NCI-H460 (cell line): ENCODE results near the gene MYH10. TPM values are rescaled to one million over a fixed set of nuclear protein-coding genes. Genes with fewer than 3 reads are reported as not detected.

Experiments used
- DNase-seq: peaks from one replicate; pipeline ENCODE4 v3.0.0-alpha.2; 2016; ENCODE audit warnings: low read depth; ENCODE audit errors: extremely low read depth
- total RNA-seq: library from RNA; depleted of rRNA; stranded (reverse); fragments of >200 nt; shearing (Covaris generic); gene quantifications from 2 replicates; pipeline ENCODE4 v1.2.3, GENCODE V29; 2014

The MYH10 gene
- total RNA-seq, 1 experiment from 2014 or later, result 8.0 TPM

DNA sequence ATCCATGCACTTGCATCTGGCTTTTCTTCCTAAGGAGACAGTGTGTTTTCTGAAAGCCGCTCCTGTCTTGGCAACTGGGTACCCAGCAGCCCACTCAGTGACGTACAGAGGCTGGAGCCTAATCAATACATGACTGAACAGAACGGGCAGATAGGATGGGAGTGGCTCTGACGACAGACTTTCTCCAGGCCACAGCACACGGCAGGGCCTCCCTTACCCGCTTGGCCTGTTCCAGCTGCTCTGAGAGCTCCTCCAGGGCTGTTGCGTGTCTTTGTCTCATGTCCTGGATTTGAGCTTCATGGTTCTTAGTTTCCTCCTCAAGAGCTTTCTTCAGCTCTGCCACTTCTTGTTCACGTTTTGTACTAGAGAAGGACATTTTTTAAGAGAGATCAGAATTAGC lies 129.9 kb downstream of the MYH10 start:
- DNase-seq, result no peak

DNA sequence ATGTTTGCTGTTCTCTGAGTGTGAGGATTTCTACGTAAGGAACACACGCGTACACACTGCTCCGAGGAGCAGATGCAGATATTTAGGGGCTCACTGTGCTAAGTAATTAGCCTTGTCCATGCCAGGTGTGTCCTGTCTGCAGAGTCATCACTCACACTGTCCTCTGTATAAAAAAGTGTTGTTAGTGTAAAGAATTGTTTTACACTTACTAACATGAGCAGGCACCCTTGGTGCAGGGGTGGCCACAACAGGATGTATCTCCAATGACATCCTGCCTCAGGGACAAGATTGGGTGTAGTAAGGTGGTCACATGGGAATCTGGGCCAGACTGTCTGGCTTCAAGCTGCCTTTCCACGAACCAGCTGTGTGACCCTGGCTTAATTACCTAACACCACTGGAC lies 130.9 kb downstream of the MYH10 start:
- DNase-seq, result no peak

DNA sequence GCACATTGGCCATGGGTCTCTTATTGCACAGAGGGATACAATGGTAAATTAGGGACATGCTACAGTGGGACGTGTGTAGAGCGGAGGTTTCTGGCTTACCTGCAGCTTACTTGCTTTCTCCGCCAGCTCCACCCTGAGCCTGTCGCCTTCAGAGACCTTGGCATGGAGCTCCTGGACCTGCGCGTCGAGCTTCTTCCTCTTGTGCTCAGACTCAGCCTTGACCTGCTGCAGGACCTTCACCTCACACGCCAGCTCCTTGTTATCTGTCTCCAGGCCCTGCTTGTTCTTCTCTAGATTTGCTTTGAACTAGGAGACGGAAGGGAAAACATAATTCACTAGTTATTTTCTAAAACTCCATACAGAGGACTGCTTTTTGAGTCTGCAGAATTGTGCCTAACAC lies 131.4 kb downstream of the MYH10 start:
- no peak for DNase-seq

DNA sequence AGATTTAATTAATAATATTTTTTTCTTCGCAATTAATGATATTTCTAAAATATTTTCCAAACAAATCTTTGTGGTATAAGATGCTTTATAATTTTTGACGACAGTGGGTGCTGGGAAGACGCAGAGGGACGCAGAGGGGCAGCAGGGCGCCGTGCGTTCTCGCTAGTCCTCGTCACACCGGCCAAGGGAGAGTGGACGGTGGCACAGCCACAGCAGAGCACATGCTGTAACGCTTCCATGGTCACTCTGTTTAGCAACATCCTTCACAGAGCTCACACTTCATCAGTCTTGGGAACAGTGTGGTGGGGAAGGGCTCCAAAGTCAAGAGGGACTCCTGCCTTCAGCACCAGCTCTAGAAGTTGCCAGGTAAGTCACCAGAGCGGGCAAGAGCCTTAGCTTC lies 134.4 kb downstream of the MYH10 start:
- no peak for DNase-seq

DNA sequence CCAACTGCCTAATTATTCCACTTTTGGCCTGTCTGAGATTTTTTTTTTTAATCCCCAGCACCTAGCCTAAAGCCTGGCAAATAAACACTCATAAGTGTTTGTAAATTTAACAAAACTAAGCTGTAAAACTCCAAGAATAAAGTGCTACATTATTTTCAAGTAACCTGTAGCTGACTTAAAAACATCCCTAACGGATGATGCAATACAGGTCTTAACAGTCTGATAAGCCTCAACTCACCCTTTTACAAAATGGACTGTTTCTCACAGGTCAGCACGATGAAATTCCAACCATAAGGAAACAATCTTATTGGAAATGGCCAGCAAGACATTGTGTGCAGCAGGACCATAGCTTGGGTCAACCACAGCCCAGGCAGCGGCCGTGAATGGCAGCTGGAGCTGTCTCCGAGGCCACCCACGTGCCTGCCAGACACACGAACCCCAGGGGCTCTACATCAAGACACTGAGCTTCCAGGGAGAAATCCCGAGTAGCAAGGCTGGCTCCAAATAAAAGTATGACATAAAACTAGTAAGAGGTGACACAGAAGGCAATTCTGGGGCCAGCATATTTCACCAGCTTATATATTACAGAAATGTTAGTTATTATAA lies 135.9 kb downstream of the MYH10 start:
- no peak for DNase-seq

DNA sequence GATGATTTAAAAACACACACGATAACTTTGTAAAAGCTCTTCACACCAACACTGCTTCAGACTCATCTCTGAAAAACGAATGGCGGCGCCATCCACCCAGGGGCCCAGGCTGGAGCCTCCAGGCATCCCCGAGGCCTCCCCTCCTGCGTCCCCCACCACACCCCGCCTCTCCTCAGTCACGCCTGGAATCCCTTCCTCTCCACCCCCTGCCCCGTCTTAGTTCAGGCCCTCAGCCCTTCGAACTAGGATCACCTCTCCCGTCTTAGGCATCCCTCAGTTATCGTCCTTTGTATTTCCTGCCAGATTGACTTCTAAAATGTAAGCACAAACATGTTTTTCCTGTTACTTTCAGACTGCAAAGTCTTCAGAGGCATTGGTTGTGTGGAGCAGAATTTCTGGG lies 136.5 kb downstream of the MYH10 start:
- DNase-seq, result no peak

DNA sequence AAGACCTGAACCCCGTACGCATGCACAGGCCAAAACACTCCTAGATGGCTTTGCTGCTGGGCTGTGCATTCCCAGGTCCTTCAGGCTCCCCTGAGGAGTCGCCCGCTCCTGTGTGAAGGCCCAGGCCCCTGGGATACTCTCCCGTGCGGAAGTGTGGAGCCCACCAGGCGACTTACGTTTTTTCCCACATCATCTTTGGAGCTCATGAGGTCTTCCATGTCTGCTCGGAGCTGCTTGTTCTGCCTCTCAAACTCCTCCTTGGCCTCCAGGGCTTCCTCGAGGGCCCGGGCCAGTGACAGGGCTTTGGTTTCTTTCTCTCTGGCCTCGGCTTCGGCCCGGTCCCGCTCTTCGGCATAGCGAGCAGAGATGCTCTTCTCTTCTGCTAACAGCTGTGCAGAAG lies 138.4 kb downstream of the MYH10 start:
- no peak for DNase-seq

DNA sequence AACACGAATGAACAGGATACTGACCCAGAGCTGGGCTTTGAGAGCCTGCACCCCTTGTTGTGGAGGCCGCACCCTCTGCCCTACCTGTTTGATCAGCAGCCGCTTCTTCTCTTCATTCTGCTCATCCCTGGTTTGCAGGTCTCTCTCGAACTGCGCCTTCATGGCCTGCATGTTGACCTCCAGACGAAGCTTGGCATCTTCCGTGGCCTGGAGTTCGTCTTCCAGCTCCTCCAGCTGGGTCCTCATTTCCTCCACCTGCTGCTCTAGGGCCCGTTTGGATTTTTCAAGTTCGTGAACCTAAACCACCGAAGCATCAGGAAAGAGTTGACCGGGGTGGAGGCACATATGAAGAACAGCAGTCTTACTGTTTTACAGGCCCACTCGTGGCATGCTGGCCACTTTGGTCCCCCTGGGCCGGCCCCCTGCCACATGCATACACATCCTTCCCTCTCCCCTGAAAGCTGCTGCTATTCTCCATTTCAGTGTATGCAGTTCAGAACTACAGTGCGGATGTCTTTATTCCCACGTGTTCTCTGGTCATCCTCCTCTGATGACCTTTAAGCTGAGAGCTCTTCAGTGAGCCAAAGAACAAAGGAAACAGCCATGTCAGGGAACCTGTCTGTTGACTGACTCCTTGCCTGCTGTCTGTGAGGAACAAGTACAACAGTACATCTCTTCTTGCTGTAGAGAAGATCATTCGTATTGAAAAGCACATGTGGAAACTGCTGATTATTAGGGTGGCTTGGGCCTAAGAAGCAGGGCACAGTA lies 140.1 kb downstream of the MYH10 start:
- DNase-seq, result no peak

DNA sequence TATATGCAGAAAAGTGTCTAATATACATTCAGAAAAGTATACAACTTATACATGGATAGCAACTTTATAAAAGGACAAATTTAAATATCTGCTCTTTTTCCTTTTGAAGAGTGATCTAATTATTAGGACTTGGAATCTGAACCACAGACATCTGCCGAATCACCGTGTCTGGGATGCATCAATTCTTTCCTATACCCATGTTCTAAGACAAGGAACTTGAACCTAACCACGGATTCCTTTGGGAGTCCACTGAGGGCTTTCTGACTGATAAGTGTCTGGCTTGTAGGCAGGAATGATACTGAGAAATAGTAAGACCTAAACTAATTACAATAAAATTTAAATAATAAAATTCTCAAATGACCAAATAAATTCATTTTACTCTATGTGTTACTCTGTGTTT lies 140.7 kb downstream of the MYH10 start:
- DNase-seq, result no peak

DNA sequence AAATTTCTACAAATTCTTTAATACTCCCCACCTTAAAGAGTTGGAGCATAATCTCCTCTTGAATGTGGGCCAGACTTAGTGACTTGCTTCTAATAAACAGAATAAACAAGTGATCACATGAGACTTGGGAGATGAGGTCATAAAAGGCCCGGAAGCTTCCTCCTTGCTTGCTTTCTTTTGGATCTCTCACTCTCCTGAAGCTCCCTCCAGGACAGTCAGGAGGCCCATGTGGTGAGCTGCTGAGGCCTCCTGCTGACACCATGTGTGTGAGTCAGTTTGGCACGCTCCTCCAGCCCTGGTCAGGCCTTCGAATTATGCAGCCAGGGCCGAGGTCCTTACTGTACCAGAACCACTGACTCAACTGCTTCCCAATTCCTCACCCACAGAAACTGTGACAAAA lies 141.6 kb downstream of the MYH10 start:
- DNase-seq, result no peak

DNA sequence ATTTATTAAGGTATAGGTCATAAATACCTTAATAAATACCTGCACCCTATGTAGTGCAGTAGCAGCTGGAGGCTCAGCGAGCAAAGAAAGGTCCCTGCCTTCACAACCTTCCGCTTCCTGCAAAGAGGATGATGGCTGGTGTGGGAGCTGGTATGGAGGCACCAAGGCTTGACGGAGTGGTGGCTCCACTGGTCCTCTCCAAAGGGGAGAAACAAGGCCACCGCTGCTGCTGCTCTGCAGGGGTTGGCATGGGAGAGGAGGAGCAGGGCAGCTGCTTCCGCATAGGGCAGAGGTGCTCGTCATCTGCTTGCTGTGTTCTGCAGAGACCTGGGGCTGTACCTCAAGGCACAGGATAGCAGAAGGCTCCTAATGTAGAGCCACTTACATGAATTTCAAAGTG lies 142.0 kb downstream of the MYH10 start:
- DNase-seq, result no peak

DNA sequence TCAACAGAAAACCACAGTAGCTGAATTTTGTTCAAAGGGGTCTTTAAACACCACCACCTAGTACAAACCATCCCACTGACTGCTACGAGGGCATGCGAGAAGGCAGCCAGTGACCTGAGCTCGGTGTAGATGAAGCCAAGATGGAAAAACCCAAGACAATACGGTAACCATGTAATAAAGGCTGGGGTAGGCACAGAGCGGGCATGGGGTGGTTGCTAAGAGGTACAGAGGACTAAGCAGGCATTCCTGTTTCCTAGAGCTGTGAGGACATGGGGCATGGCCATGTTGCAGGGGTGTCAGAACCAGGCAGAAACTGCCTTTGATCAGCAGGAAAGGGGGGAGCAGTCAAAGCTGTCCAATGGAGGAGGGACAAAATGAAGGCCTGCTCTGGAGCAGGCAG lies 142.8 kb downstream of the MYH10 start:
- no peak for DNase-seq

DNA sequence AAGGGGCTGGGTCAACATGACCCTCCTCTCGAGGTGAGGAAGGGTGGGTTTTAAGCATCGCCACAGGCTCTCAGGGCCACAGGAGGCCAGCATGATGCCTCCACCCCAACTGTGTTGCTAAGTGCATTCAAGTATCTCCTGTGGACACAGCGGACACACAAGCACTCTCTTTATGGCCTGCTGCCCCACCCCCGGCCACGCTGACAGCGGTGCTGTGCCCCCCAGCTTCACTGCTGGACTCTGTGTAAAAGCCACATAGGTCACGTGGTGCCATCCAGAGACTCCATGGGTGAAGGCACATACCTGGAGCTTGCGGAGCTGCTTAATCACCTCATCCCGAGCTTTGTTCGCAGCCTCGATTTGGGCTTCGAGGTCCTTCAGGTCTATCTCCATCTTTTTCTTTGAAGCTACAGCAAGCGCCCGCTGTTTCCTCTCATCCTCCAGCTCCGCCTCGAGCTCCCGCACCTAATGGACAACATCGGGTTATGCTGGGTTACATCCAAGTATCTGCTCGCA lies 143.3 kb downstream of the MYH10 start:
- DNase-seq, result no peak

DNA sequence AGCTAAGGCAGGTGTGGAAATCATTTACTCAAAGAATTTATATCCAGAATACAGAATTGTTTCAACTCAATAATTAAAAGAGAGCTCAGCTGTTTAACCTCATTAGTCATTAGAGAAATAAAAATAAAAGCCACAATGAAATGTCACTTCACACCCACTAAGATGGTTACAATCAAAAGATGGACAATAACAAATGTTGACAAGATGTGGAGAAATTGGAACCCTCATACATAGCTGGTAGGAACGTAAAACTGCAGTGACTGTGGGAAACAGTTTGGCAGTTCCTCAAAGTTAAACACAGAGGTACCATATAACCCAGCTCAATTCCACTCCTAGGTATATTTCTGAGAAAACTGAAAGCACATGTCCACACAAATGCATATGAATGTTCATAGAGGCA lies 145.0 kb downstream of the MYH10 start:
- no peak for DNase-seq

DNA sequence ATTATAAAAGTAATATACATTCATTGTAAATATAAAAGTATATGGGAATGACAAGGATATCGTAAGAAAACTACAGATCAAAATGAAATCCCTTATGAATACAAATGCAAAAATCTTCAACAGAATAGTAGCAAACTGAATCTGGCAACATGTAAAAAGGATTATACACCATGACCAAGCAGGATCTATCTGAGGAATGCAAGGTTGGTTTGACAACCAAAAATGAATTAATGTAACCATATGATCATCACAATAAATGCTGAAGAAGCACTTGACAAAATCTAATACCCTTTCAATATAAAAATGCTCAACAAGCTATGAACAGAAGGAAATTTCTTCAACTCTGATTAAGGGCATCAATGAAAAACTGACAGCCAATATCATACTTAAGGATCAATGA lies 146.1 kb downstream of the MYH10 start:
- no peak for DNase-seq

DNA sequence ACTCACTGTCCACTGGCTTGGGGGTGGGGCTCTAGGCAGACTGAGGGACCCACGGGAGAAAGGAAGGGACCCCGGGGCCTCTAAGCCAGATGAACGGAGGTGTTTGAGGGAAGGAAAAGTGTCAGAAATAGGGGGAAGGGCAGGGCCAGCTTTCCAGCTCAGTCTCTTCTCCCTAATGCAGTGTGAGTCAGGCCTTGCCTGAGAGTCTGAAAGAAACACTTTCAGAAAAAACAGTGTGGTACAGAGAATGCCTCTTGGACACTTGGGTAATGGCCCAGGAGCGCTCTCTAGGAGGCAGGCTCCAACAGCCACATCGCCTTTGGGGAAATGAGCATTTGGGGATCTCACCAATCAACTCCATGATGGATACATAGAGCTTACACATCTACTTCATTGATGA lies 148.0 kb downstream of the MYH10 start:
- DNase-seq, result no peak

DNA sequence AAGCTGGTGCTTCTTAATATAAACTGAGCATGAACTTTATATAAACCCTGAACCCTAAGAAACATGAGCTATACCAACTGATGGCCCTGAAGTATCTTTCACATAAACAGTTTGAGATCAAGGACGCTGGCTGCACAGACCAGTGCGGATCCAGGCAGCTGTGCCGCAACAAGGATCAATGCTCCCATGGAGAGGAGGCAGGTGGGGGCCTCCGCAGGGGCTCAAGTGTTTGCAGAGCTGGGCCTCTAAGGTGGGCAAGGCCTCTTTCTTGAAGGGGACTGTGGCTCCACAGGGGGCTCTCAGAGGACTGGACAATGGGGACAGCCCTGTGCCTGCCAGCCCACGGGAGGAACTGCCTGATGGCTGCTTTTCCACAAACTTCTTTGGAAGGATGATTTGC lies 148.8 kb downstream of the MYH10 start:
- DNase-seq, result no peak

DNA sequence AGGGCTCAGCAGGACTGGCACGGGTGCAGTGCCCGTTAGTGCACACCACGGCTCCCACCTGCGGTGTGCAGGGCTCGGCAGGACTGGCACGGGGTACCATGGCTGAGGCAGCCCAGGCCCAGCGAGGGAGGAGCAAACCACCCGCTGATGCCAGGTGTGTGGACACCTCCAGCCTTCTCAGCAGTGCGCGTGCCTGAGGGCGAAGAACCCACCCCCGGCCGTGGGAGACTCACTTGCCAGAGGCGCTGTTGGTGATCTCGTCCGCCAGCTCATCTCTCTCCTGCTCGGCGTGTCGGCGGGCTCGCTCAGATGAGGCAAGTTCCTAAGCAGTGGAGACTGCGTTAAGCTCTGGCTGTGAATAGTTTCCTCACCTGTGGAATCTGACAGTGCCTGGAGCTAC lies 149.4 kb downstream of the MYH10 start:
- DNase-seq, result no peak

DNA sequence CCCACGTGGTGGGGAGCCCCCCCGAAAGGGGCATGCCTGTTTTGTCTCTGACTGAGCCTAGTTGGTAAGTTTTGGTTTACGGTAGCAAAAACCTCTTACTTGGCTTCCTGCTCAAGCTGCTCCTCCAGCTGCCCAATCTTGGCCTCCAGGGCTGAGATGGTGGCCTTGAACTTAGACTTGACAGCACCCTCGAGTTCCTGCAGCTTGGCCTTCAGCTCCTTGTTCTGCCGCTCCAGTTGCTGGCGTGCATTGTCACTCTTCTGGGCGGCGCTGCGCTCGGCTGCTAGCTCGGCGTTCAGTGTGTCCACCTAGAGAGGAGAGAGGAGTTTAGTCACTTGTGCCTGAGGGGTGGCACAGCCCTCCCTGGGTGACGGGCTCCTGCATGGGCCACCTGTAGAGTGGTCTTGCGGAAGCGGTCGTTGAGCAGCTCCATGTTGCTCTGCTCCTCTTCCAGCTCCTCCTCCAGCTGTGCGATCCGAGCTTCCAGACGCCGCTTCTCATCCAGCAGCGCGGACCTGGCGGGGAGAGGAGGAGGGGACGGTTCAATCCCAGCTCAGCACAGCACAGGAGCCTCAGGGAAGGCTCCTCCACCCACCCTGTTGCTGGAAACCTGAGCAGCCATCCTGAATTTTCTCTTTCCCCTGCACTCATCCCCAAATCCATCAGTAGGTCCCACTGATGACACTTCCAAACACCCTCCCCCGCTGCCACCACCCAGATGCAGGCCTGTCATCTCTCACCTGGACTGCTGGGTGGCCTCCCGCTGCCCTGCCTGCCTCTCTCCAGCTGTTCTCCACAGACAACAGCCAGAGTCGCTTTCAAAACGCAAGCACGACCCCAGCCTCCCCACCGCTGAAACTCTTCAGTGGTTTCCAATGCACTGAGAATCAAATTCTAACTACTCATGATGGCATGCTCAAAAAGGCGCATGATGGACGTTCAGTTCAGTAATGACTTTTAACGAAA lies 150.2 kb downstream of the MYH10 start:
- no peak for DNase-seq

DNA sequence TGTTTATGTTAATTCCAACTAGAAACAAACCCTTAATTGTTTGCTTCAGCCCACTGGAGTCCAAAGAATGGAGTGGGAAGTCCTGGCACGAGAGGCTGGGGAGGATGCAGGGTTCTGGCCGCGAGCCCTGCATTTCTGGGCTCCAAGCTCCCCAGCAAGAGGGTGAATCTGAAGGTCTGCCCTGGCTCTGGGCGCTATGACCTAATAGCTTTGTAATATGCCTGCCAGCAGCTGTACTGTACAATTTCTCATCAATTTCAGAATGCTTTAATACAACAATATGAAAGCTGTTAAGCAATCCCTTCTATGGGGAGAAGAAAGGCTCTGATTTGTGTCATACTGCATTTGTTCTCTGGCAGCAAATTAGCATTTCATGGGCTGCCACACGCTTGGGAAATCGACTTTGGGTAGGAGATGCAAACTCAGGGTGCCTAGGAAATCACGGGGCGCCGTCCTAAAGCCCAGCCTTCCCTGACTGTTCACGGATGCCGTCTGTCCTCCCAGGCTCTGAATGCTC lies 151.0 kb downstream of the MYH10 start:
- DNase-seq, result no peak
